Pancreas (tissue), 10 donors: Measurements from ENCODE around the gene OMD. TPM values are rescaled to one million over a fixed set of nuclear protein-coding genes. Genes with fewer than 3 reads are reported as not detected.

Source experiments
- ATAC-seq, 4 donors: fragments of 200-7000 bp; cut with Tn5 transposase; one replicate each; pipeline versions ENCODE4 v1.8.0 to v1.9.1; 2020; ENCODE audit warnings: mild to moderate bottlenecking in 4 of 4, moderate library complexity in 4 of 4
- DNase-seq, 6 donors: peaks; one replicate each; pipeline ENCODE4 v3.0.0-alpha.2; 2020
- FAIRE-seq: peaks from 2 replicates; lab custom pipeline; 2012; peaks lifted over from hg19 to GRCh38; lab: Jason Lieb, UNC
- H3K27ac ChIP-seq, 4 donors: fragments of 200-600 bp; sonication (generic); 1 replicate in 3 of 4; 2 replicates in 1 of 4; pipeline versions ENCODE4 v1.5.0 to v1.8.0; 2020
- H3K27me3 ChIP-seq, 4 donors: fragments of 200-600 bp; one replicate each; pipeline ENCODE4 v1.8.0; 2021
- H3K36me3 ChIP-seq, 3 donors: fragments of 200-600 bp; sonication (generic) in 1 of 3; one replicate each; pipeline versions ENCODE4 v1.5.0 to v1.8.0; 2020 to 2021
- H3K4me1 ChIP-seq, 3 donors: fragments of 200-600 bp; one replicate each; pipeline ENCODE4 v1.8.0; 2021
- H3K4me3 ChIP-seq, 4 donors: fragments of 200-600 bp; sonication (generic) in 2 of 4; one replicate each; pipeline versions ENCODE4 v1.5.0 to v1.8.0; 2020 to 2021
- H3K9me3 ChIP-seq, 4 donors: fragments of 200-600 bp; one replicate each; pipeline ENCODE4 v1.8.0; 2021
- WGBS, 2 donors: extraction: QIAGEN DNeasy Blood & Tissue Kit; methylation state at CpG; one replicate each; pipeline ENCODE4 v1.1.7; 2013; 5-methylcytosine and 5-hydroxymethylcytosine counted together
- intact Hi-C, 3 donors: fragments of 100-400 bp; cut with DNase I; formaldehyde crosslinking; loops; one replicate each; pipeline versions ENCODE4 v1.11.1 to v1.14.2; 2022
- polyA plus RNA-seq, 2 donors: library from polyadenylated mRNA; stranded (reverse); fragments of 200-250 nt; gene quantifications; one replicate each; pipeline ENCODE4 v1.2.3, GENCODE V29; 2013
- total RNA-seq, 6 donors: library from RNA; stranded (reverse); fragmentation: NEBNext Ultra II Directional in 4 of 6; extraction: Animal tissue kit (Norgen Biotek cat#: 25700) in 4 of 6; gene quantifications; one replicate each; pipeline versions ENCODE4 v1.2.1 to v1.2.4, GENCODE V29; 2021 to 2023
- TF ChIP-seq, protein P1 (sequence below), 4 donors: fragments of 200-600 bp; sonication (generic) in 3 of 4; IDR thresholded peaks; one replicate each; pipeline versions ENCODE4 v1.5.0 to v1.8.0; 2021; ENCODE audit warnings: antibody characterized with exemption in 4 of 4
- donor health status: healthy with polysubstance abuse.
- donor health status: DM: no; HTN: no; CAD: no; lungs with moderate emphysema.
- donor health status: DM: no; HTN: no; CAD: no.
- donor health status: control.
- donor health status: control.
- donor health status: Bipolar disorder and iron deficiency.
- donor health status: DM: yes; HTN: yes; CAD: no.
- donor health status: DM: no; HTN: no; CAD: no.
- donor health status: DM: no; HTN: no; CAD: no.
- donor health status: DM: yes; HTN: yes; CAD: no.

The OMD gene
- total and polyA plus RNA-seq, 8 donors: 0.19 to 2.4 (median 0.52) TPM; not detected in 1

DNA sequence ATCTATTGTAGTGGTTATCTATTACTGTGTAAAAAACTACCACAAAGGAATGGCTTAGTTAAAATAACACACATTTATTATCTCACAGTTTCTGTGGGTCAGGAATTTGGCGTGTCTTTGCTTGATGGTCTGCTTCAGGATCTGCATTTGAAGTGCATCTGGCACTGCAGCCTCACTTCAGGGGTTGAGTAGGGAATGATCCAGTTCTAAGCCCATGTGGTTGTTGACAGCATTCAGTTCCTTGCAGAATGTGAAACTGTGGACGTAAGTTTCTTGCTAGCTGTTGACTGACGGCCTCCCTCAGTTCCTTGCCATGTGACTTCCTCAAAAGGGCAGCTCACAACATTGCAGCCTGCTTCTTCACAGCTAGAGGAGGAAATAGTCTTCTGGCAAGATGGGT lies 17.8 kb downstream of the OMD start:
- Histone ChIP-seq H3K27ac (peak overlapping the region in 1 of 4 donors; percentile 18), H3K36me3 (no peaks in the 10 kb centered on the region), H3K9me3 (no peaks in the 10 kb centered on the region), H3K4me3 (no peak overlapping the region), H3K27me3 (no peaks in the 10 kb centered on the region), H3K4me1 (no peaks in the 10 kb centered on the region)
- peak in 2 of 4 donors; percentile 80 to 87 for ATAC-seq
- intact Hi-C loops: no loop called here
- FAIRE-seq: no peak
- DNase-seq: peak in 1 of 6 donors; percentile 29
- TF ChIP-seq, protein P1, sequence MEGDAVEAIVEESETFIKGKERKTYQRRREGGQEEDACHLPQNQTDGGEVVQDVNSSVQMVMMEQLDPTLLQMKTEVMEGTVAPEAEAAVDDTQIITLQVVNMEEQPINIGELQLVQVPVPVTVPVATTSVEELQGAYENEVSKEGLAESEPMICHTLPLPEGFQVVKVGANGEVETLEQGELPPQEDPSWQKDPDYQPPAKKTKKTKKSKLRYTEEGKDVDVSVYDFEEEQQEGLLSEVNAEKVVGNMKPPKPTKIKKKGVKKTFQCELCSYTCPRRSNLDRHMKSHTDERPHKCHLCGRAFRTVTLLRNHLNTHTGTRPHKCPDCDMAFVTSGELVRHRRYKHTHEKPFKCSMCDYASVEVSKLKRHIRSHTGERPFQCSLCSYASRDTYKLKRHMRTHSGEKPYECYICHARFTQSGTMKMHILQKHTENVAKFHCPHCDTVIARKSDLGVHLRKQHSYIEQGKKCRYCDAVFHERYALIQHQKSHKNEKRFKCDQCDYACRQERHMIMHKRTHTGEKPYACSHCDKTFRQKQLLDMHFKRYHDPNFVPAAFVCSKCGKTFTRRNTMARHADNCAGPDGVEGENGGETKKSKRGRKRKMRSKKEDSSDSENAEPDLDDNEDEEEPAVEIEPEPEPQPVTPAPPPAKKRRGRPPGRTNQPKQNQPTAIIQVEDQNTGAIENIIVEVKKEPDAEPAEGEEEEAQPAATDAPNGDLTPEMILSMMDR (IDR thresholded peaks at IDR 0.05): no peak
- WGBS, 2 donors: 79 to 82% methylated on average over 3 of the region's 3 CpGs

DNA sequence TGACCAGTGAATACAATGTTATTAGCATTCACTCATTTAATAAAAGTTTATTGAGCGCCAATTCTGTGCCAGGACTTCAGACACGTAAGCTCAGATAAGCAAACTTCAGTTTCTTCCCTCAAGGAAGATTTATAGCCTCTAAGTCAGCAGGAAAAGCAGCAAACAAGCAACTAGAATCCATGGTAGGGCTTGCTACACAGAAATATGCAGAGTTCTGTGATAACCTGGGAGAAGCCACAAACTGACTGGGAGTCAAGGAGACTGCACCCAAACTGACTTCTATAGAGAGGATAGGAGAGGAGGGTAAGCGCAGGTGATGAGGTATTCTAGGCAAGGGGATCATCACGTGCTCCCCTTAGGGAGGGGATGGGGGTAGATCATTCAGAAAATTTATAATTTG lies 18.5 kb downstream of the OMD start:
- no peak for ATAC-seq
- no peaks in the 10 kb centered on the region for H3K27me3 ChIP-seq
- H3K4me3 ChIP-seq: no peak overlapping the region
- intact Hi-C loops: no loop called here
- WGBS, 2 donors: 81 to 82% methylated on average over 4 of the region's 4 CpGs
- DNase-seq: no peak
- no peak for FAIRE-seq
- no peaks in the 10 kb centered on the region for H3K9me3 ChIP-seq
- TF ChIP-seq, protein P1 (IDR thresholded peaks at IDR 0.05): no peak
- no peaks in the 10 kb centered on the region for H3K36me3 ChIP-seq
- no peak overlapping the region for H3K27ac ChIP-seq
- no peaks in the 10 kb centered on the region for H3K4me1 ChIP-seq

DNA sequence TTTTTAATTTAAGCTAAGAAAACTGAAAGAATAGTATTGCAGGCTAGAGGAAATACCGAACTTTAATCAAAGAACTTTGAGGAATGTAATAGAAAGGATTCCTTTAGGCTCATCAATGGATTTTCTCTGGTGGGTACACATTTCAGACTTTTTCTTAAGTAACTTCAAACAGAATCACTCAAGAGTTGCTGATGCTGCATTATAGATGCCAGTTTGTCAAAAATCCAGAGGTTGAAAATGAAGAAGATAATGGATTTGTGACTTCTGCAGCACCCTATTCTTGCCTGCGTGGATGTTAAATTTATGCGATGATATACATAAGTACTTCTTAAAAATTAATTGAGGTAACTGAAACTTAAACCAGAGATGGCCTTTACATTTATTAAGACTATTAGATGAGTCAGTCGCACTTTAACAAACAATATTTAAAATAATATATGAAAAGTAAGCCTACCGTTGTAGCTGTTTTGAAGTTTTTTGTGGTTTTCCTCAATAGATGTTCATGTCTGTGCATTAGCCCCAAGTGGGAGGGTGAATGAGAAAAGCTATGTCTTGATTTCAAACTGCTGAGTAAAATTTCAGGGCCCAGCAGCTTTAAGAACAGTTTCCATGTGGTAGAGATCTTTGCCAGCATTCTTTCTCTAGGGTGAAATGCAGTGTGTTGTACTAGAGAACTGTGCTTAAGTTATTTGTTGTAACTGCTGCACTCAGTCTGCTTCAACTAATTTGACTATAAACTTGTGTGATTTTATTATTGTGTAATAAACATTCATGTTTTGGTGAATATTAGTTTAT lies 20.0 kb downstream of the OMD start, which contains the start of gene OGN:
Gene OGN (minus strand): TSS at position 537 of the 795 bp plus-strand sequence. CDS start 1,171 bp downstream, outside the sequence.
- H3K27ac ChIP-seq: no peak within 1 kb of the TSS
- H3K4me1 ChIP-seq: no peaks in the 10 kb centered on the region
- TF ChIP-seq, protein P1 (IDR thresholded peaks at IDR 0.05): no peak
- no peaks in the 10 kb centered on the region for H3K9me3 ChIP-seq
- no peaks in the 10 kb centered on the region for H3K36me3 ChIP-seq
- WGBS, 2 donors: 87 to 89% methylated on average over 5 of the region's 5 CpGs
- no peak for DNase-seq
- no peak within 1 kb of the TSS for H3K4me3 ChIP-seq
- H3K27me3 ChIP-seq: no peaks in the 10 kb centered on the region
- no peak for FAIRE-seq
- intact Hi-C loops: no loop called here
- ATAC-seq: no peak

DNA sequence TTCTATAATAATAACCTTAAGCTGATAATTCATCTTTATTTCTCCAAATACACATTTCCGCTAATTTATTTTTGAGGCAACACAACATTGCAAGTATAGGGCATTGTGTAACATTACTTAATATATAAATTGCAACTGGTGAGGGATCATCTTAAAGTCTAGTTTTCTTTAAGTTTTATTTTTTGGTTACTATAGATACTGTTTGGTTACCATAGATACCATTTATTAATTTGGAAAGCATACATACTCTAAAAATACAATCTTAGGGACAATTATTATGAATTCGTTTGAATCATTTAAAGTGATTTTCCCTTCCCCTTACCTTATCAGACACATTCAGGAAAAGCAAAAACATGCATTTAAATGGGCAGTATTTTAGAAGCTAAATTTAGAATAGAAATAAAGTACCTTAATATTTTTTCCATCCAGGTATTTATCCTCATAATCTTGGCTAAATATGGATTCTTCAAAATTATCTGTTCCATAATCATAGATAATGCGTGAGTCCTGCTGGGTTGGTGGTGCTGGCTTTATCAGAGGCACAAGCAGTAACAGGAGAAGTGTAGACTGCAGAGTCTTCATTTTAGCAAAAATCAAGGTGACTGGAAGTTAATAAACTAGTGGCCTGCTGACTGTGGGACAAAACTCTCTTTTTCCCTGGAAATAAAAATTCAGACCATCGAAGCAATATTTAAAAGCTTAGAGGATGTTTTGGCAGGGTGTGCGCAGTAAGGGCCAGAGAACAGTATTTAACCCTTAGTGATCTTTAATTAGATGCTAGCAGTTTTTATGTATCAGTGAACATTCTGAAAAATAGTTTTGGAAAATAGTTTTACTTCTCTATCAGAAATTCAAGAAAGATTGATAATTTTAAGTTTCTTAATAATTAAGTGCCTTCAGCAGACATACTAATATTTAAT lies 21.2 kb downstream of the OMD start:
- no peak overlapping the region for H3K27ac ChIP-seq
- intact Hi-C loops: no loop called here
- no peaks in the 10 kb centered on the region for H3K4me1 ChIP-seq
- TF ChIP-seq, protein P1 (IDR thresholded peaks at IDR 0.05): no peak
- no peaks in the 10 kb centered on the region for H3K36me3 ChIP-seq
- FAIRE-seq (no peak), DNase-seq (no peak), ATAC-seq (no peak)
- H3K9me3 ChIP-seq: no peaks in the 10 kb centered on the region
- no peak overlapping the region for H3K4me3 ChIP-seq
- no peaks in the 10 kb centered on the region for H3K27me3 ChIP-seq
- 72 to 79% methylated on average over 5 of the region's 5 CpGs for WGBS, 2 donors
